ENCODE results near the gene WWOX.

WWOX gene

DNA sequence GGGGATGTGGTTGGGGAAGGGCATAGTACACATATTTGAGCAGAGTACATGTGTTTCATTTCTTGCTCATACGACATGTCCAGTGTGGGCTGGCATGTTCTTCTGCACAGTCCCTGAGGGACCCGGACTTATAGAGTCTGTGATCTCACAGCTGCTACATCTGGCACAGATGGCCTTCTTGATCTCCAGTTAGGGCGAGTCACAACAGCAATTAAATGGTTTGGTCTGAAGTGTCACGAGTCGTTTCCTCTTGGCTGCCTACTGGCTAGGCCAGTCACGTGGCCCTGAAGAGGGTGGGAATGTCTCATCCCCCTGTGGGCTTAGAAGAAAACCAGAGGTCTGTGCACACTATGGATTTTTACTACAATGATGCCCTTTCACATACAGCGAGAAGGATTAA lies 443.6 kb downstream of the WWOX start:
- FAIRE-seq: no peak

DNA sequence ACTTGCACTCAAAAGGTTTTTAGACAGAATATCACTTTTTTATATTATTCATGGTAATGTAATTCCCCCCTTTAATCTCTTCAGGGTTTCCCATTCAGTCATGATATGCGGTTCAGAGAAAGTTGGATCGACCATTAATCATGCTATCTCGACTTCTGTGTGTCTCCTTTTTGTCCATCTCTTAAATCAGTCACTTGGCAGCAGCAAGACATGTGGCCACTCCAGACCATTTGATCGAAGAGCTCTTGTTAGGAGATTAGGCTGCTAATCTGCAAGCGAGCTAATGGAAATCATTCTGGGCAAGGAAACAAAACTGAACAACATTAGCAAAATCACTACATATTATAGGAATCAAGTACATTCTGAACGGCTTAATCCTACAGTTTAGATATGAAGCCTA lies 449.9 kb downstream of the WWOX start:
- no peak for FAIRE-seq

GRCh38 chr16:78551487-78552085 lies 452.1 kb downstream of the WWOX start:
- FAIRE-seq: no peak

- FAIRE-seq: no peak
Observed at GRCh38 chr16:78552106-78552675, 452.7 kb downstream of the WWOX start.

- no peak for FAIRE-seq
Observed at GRCh38 chr16:78552716-78553115, 453.3 kb downstream of the WWOX start.

DNA sequence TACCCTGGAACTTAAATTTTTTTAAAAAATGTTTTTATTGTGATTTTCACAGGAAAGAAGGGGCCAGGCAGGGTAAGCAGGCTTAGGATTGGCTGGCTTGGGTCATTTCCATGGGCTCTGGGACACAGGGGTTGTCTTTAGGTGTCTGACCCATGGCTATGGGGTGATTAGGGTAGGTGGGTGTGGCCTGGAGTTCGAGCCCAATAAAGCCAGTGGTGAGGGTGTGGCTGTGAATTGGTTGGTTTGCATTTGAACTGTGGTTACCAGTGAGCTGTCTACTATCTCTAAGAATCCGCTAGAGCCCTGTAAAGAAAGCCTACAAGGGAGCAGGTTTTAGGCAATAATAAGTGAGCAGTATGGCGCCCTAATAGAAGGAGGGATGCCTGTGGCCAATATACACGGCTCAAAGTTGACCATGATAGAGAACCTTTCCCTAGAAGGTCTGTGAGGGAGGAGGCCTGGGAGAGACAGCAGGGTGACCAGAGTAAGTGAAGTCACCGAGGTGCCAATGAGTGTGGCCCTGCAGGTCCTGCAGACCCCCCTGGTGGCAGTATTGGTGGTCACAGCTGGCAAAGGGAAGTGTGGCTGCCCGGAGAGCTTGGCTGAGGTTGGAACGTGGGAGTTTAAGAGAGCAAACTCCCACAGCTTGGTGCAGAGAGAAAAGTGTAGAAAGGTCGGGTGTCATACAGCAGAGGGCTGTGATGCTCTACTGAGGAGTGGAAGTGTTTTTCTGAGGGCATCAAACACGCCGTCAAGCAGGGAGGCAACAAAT lies 454.0 kb downstream of the WWOX start:
- no peak for FAIRE-seq

DNA sequence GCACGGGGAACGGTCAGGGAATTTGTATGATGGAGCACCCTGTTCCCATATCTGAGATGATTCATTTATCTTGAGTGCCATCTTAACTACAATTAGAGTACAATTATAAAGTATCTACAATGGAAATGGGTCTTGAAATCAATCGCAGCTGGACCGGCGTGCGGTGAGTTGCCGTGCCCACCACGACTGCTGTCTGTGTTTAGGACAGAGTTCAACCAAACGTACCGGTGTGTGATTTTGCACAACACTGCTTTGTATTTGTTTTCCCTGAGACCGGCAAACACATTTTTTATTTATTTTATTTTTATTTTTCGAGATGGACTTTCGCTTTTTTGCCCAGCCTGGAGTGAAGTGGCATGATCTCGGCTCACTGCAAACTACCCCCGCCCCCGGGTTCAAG lies 457.0 kb downstream of the WWOX start:
- no peak for FAIRE-seq

GRCh38 chr16:78560997-78561396 lies 461.5 kb downstream of the WWOX start:
- no peak for FAIRE-seq

DNA sequence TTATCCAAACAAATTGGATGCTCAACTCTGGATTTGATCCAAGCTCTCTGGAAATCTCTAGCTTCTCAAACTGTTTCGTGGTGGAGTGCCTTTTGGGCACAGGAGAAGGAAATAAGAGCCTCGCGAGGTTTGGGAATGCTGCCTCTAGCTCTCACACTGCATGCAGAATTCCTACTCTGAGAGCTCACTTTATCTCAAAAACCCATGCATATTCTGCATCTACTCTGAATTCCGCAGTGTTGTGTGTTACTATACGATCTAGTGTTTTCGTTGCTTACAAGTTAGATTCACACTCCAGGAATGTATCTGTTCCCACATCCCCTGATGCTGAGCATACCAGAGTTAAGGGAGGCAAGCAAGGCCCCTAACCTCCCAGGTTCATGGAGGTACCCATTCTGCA lies 462.7 kb downstream of the WWOX start:
- FAIRE-seq: no peak

GRCh38 chr16:78562650-78563049 lies 463.2 kb downstream of the WWOX start:
- FAIRE-seq: no peak

DNA sequence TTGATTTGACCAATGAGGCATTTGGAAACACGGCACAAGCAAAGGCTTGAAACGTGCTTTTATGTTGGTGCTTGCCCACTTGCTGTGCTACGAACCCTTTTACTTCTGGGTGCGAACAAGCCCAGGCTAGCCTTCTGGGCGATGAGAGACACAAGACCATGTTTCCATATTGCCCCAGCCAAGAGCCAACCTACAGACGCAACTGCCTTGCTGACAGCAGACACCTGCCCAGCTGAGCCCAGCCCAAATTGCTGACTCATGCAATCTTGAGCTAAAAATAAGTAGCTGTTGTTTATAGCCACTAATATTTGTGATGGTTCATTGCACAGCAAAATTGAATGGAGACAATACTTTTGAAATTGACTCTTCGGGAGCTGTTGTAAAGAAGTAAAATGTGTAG lies 464.5 kb downstream of the WWOX start:
- no peak for FAIRE-seq

DNA sequence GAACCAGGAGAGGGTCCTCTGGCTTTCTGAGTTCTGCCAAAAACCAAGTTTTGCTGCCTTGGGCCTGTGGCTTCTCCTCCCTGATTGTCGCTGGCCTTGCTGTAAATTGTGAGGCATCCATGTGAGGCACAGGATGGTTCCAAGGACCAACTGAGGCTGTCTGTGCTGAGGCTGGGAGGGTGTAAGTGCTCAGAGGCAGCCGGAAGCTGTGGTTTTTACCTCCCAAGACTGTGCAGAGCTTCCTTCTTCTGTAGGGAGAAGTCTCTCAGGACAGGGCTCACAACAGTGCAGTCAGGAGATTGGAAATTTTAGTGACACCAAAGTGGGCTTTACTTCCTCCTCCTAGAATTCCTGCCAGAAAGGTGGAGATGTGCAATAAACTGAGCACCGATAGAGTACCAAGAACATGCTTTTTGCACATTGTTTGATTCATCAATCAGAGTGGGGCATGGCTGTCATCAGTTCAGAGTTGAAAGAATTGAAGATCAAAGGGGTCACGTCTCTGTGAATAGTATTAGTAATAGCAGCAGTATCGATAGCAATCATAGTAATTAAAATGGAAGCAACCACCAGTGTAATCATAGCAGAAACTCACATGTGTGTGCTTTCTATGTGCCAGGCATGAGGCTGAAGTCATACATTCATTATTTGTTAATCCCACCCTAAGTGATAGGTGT lies 467.1 kb downstream of the WWOX start:
- FAIRE-seq: no peak

- FAIRE-seq: no peak
Observed at GRCh38 chr16:78570399-78571141, 471.1 kb downstream of the WWOX start.

DNA sequence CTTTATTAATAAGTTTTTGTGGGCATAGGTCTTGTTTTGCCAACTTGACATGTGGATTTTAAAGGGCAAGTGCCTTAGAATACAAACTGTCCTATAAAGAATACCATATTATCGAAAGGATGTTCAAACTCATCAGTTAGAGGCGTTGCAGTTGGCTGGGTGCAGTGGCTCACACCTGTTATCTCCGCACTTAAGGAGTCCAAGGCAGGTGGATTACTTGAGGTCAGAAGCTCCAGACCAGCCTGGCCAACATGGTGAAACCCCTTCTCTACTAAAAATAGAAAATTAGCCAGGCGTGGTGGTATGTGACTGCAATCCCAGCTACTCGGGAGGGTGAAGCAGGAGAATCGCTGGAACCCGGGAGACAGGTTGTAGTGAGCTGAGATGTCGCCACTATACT lies 472.0 kb downstream of the WWOX start:
- FAIRE-seq: no peak

DNA sequence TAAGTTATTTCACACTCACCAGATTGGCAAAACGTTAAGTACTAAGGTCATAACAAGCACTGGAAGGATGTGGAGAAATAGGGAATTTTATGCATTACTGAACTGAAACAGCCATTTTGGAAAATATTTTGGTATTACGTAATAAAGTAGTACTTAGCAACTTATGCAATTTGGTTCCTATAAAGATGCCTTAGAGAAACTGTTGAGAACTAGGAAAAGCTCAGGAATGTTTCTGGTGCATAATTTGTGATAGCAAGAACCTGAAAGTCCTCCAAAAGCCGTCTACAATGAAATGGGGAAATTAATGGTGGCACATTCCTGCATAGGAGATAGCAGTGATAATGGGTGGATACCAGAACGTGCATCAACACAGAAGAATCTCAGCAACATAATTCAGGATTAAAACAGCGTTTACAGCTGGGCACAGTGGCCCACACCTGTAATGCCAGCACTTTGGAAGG lies 472.5 kb downstream of the WWOX start:
- no peak for FAIRE-seq

- FAIRE-seq: no peak
Observed at GRCh38 chr16:78574571-78574970, 475.1 kb downstream of the WWOX start.

DNA sequence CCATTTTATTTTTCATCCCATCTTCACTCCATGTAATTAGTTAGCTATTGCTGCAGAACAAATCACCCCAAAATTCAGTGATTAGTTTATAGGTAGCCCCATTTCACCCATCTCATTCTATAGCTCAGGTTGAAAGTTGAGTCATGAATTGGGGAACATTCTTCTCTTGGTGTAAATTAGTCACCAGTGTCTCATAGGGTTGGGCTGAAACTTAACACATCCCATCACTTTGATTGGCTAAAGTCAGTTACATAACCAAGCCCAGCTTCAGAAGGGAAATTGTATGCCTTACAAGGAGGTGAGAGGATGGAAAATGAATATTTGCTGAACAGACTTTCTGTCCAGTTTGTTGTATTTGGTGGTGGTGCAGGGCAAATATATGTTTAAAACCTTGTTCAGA lies 477.5 kb downstream of the WWOX start:
- FAIRE-seq: no peak

DNA sequence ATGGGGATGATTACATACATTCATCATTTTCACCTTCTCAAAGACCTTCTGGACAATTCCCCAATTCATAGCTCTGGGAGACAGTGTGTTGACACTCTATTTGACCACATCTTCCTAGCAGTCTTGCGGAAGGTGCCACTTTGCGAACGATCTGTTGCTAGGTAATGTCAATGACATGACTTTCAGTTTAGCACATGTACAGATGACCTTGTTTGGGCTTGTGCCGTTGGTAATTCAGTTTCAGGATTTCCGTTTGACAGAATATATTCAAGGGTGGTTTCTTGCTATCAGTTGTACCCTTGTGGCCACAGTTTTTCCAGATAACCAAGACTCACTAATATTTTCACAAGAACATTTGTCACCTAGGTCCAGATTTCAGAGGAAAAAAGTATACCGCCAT lies 478.2 kb downstream of the WWOX start:
- FAIRE-seq: no peak

DNA sequence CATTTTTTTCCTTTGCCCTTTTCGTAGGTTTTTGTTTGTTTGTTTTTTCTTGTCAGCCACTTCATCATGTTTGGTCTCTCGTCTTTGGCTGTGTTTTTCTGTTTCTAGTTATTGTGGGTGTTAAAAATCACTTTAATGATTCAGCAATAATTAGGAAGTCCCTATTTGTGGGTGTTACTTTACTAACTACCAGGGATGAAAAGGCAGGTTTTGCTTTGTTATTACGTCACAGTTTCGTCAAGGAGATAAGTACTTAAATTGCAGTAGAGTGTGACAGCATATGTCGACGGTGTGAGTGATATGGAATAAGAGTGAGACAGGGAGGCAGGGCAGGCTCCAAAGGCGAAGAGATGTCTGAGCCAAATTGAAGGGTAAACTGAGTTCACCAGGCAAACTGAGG lies 479.6 kb downstream of the WWOX start:
- FAIRE-seq: no peak

- no peak for FAIRE-seq
Observed at GRCh38 chr16:78583441-78583840, 484.0 kb downstream of the WWOX start.

DNA sequence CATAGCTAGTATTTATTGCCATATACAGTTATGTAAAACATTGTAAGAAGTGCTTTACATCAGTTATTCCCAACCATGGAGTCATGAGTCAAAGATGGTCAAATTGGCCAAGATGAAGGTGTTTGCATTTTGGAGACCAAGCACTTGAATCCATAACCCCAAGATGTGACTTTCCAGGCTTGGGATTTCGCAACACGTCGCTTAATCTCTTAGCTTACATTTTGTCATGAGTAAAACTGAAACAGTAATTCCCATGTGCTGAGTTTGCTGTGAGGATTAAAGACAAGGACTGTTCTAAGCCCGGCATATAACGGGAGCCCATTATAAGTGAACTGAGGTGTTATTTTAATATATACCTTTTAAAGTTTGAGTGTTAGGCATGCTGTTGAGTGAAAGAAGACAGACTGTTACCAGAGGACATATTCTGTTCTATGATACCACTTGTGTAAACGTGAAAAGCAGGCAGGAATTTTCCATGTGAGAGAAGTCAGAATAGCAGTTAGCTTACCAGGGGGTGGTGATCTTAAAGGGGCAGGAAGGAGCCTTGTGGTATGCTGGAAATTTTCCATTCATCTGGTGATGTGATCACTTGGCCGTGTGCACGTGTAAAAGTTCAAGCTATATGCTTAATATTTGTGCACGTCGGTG lies 484.9 kb downstream of the WWOX start:
- no peak for FAIRE-seq

GRCh38 chr16:78584991-78585390 lies 485.5 kb downstream of the WWOX start:
- FAIRE-seq: no peak
